SKM-1 (cell line): ENCODE data around the gene ADGRG2.
"Not testable (repeated sequence)": the region's sequence is repeated elsewhere in the genome, so short reads cannot be mapped to it uniquely, and the experiment has no call there.

Experiments used
- DNase-seq: peaks from one replicate; lab custom pipeline; 2025; ENCODE audit not compliant: unreplicated experiment; lab: John Stamatoyannopoulos, UW

ADGRG2 gene

DNA sequence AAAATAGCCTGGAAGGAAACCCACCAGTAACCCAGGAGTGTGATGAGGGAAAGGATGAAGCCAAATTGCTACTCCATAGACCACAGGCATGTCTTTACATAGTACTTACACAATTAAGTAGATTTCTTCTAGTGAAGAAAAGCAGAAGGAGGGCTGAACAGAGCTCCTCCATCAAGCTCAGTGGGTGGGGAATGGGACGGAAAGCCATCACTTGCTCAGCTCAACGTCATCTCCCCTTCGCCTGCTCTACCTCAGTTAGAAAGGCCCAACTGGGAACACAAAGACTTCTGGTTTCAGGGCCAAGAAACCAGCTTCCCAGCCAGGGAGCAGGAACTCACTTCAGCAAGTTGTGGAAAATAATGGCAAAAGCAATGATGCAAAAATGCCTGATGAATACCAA lies 36.6 kb downstream of the ADGRG2 start:
- no peak for DNase-seq

GRCh38 chrX:19075754-19076153 lies 46.5 kb downstream of the ADGRG2 start:
- DNase-seq = no peak

DNA sequence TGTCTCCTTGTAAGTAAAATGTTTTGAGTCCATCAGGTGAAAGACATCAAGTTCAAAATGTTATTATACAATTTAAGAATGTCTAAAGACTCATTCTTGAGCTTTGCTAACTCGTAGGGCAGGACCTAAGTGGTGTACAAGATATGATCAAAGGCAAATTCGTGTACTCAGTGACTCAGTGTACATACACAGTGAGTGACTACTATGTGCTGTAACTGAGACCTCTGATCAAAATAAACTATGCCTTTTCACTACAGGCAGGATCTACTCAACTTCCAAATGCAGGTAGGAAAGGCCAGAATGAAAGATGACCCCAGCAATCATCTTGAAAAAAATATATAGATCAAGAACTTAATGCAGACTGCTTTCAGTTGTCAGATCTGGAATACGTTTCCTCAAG lies 49.9 kb downstream of the ADGRG2 start:
- DNase-seq = no peak

DNA sequence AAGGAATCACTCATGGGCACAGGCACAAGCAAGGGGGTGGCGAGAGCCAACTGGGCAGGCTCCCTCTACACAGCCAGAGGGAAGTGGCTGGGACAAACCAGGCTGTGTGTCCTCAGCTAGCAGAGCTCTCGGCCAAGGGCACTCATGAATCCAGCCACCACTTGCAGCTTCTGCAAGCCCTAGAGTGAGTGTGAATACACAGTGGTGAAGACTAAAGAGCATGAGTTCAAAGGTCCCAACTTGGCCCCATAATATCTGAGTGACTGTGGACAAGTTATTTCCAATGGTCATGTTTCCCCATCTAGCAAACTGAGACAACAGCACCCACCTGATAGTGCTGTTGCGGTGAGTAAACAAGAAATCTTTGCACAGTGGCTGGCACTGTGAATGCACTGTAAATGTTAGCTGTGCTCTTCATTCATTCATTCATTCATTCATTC lies 51.7 kb downstream of the ADGRG2 start:
- DNase-seq = no peak

DNA sequence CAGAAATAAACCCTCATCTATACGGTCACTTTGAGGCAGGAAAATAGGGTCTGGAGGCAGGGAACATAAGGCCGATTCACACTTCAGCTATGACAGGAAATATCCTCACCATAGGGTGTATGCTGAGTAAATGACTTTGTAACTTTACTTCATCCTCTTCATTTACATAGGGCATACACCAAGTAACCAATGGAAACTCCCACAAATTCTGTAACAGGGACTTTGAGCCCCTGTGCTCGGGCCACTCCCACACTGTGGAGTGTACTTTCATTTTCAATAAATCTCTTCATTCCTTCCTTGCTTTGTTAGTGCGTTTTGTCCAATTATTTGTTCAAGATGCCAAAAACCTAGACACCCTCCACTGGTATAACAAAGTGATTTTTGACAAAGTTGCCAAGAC lies 55.3 kb downstream of the ADGRG2 start:
- DNase-seq = not testable (repeated sequence)

GRCh38 chrX:19065535-19065934 lies 56.7 kb downstream of the ADGRG2 start:
- no peak for DNase-seq

GRCh38 chrX:19064175-19064574 lies 58.1 kb downstream of the ADGRG2 start:
- no peak for DNase-seq

GRCh38 chrX:19063030-19063429 lies 59.2 kb downstream of the ADGRG2 start:
- DNase-seq = no peak

DNA sequence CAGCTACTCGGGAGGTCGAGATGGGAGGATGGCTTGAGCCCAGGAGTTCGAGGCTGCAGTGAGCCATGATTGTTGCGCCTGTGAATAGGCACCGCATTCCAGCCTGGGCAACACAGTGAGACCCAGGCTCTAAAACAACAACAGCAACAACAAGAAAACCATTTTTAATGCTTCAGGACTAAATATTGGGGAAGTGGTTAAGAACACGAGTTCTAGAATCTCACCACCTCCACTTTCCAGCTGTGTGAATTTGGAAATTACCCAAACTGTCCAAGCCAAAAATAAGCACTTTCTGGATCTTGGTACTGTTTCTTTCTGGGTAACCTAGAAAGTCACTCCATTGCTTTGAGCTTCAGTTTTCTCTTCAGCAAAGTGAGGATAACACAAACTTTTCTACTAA lies 63.2 kb downstream of the ADGRG2 start:
- no peak for DNase-seq

DNA sequence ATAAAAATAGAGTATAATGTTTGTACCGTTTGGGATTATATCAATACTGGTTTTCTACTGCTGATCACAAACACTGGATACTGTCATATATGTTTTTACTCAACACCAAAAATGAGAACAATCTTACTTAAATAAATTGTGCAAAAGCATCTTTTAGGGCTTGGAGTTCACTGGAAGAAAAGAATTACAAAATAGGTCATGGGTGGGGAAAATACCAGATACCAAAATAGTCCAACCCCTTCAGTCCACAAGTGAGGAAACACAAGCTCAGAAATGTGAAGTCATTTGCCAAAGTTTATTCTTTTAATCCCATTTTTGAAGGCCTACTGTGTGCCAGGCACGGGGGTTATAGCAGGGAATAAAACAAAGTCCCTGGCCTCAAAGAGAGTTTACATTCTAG lies 64.4 kb downstream of the ADGRG2 start:
- no peak for DNase-seq

GRCh38 chrX:19049110-19049509 lies 73.2 kb downstream of the ADGRG2 start:
- no peak for DNase-seq

DNA sequence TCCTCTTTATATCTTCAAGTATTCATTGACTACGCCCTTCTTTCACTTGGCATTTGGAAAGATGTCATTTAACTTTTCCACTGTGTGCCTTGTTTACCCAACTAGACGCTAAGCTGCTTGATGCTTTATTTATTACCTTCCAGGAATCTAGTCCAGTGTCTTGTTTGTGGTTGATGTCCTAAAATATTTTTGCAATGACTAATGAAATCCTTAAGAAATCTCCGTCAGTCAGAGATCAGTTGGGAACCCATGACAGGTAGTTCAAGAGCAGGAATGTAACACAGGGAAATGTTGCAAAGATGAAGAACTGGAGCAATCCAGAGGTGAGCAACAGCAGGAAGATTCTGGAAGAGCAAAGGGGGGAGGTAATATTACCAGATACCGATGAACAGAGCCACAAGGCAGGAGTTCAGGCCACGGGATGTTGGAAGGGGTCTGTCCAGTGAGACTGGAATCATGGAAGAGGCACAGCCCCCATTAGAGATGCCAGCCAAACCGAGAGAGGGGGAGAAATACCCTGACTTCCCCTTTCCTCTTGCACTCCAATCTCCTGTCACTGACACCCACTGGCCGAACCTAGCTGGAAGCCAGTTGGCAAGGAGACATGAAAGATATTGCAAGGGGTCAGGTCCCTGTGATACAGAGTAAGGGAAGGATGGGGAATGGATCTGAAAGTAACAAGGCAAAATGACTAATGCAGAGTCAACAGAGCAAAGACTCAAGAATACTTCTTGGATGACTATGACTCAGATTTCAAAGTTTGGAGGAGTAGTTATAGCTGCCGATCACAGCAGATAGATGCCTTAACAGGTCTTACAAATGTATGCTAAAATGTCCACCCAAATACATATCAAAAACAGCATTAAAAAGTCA lies 75.7 kb downstream of the ADGRG2 start:
- DNase-seq = no peak

GRCh38 chrX:19040373-19040772 lies 81.9 kb downstream of the ADGRG2 start:
- DNase-seq = no peak

DNA sequence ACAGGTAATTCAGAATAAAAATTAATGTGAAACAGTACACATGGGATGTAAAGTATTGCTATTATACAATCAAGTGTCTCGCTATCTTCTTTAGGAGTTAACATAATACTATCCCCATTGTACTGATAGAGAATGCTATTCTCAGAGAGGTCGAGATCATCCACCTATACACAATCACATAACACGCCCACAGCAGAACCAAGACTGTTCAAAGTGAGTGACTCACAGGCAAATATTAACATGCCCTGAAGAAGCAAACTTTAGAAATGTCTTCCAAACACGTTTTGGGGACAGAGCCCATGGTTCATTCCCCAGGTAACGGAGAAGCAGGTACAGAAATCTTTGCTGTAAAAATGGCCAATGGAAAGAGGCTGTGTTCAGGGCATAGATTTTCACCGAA lies 88.2 kb downstream of the ADGRG2 start:
- no peak for DNase-seq

GRCh38 chrX:19030805-19031204 lies 91.5 kb downstream of the ADGRG2 start:
- DNase-seq = no peak

- DNase-seq = no peak
These were observed 93.7 kb downstream of the ADGRG2 start for GRCh38 chrX:19028560-19028959.

- DNase-seq = no peak
These were observed 97.9 kb downstream of the ADGRG2 start for GRCh38 chrX:19024366-19024765.

DNA sequence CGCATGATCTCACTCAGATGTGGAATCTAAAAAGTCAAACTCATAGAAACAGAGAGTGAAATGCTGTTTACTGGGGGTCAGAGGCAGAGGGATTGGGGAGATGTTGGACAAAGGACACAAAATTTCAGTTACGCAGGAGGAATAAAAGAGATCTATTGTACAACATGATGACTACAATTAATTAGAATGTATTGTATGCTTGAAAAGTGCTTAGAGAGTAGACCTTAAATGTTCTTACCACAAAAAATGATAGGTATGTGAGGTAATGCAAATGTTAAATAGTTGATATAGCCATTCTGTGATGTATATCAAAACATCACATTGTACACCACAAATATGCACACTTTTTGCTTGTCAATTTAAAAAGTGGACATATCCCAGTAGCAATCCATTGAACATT lies 102.3 kb downstream of the ADGRG2 start:
- no peak for DNase-seq

GRCh38 chrX:19017271-19017670 lies 105.0 kb downstream of the ADGRG2 start:
- no peak for DNase-seq

- DNase-seq = not testable (repeated sequence)
These were observed 105.7 kb downstream of the ADGRG2 start for GRCh38 chrX:19016614-19017013.

DNA sequence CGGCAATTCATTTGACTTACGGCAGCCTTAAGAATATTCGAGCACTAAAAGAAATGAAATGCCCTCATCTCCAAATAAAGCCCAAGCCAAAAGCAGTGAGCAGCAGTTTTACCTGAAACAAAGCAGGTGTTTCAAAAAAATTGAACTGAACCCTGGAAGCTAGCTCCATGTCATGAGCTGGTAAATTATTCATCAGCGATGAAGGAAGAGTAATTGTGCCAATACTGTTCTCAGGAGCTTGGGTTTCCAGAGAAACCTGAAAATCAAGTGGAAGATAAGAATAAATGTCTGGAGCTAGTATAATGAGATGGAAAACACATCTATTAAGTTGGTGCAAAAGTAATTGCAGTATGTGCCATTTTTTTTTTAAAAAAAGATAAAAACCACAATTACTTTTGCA lies 114.4 kb downstream of the ADGRG2 start:
- DNase-seq = no peak

GRCh38 chrX:19007011-19007410 lies 115.3 kb downstream of the ADGRG2 start:
- no peak for DNase-seq

- no peak for DNase-seq
These were observed 116.4 kb downstream of the ADGRG2 start for GRCh38 chrX:19005909-19006308.
